CD4-positive, alpha-beta T cell treated with Interleukin-17A for 1 hour (primary cell): ENCODE results near the gene FAM13C.

Experiments
- DNase-seq: peaks from one replicate; pipeline ENCODE4 v3.0.0-alpha.2; 2020

The FAM13C gene

DNA sequence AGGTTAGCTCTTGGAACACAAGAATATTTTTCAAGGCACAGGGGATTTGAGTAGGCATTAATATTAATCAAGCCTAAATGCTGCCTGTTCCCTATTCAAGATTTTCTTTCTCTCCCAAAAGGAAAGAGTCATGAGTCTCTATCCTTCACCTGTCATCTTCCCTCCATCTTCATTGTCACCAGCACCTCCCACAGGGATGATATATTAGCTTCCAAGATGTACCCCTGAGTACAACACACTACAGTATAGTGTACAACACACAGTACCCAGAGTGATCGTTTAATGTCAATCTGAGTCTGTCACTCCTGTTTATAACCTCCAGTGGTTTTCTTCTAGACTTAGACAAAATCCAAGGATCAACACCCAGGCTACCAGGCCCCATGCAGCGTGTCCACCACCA lies 50.1 kb downstream of the FAM13C start:
- DNase-seq: no peak

DNA sequence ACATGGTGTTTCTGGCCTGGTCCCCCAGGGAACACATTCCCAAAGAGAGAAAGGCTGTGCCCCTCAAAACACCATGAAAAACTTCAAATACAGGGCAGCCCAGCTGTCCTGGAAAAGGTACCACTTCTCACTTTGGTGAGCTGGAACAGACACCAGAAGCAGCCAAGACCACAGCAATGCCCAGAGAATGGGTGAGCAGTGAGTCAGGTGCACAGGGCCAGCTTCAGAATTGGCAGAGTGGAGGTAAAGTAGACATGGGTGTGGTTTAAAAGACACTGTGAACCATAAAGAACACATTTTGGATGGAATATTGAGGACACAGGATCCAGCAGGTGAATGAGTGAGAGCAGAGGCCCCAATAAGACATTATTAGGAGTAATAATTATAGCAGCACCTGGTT lies 51.3 kb downstream of the FAM13C start:
- DNase-seq: no peak

DNA sequence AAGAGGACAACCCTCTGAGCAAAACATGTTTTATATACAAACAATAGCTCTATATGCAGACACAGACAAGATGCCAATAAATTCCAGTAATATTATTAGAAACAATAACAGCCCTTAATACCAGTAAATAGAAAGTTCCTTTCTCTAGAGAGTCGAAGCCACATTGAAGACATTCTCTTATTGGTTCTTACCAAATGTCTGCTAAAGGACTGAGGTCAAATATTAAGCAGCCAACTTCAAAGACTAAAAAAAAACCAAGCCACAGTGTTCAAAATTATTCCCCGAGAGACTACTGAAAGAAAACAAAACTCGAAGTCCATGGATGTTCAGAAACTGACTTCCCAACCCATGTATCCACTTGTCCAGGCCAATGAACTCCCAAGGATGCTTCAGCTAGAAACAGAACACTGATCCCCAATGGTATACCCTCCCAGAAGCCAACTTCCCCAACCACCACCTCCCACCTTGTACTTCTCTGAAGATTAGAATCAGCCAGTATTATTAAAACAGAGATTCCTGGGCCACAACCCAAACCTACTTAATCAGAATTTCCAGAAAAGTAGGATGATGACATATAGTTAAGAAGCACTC lies 51.9 kb downstream of the FAM13C start:
- DNase-seq: no peak

DNA sequence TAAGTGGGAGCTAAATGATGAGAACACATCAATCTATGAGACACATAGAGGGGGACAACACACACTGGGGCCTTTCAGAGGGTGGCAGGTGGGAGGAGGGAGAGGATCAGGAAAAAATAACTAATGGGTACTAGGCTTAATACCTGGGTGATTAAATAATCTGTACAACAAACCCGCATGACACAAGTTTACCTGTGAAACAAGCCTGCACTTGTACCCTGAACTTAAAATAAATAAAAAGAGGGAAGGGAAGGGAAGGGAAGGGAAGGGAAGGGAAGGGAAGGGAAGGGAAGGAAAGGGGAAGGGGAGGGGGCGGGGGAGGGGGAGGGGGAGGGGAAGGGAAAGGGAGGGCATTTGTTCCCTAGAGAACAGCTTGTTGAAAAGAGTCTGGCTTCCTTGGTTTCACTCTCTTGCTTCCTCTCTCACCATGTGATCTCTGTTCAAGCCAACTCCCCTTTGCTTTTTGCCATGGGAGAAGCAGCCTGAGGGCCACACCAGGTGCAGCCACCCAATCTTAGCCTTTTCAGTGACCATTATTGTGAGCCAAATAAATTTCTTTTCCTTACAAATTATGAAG lies 57.7 kb downstream of the FAM13C start:
- DNase-seq: no peak

DNA sequence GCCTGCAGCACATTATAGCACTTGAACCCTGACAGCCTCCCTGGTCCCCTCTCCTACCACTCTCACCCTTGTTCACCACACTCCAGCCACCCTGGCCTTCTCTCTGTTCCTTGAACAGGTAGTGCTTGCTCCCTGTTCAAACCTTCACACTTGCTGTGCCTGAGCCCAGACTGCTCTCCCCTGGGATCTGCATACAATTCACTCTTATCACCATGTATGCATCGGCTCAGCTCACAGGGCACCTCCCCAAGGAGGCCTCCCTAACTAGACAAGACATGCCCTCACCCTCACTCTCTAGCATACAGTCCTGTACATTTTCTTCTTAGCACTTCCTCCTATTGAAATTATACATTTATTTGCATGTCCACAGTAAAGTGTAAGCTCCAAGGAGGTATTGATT lies 59.3 kb downstream of the FAM13C start:
- DNase-seq: no peak

DNA sequence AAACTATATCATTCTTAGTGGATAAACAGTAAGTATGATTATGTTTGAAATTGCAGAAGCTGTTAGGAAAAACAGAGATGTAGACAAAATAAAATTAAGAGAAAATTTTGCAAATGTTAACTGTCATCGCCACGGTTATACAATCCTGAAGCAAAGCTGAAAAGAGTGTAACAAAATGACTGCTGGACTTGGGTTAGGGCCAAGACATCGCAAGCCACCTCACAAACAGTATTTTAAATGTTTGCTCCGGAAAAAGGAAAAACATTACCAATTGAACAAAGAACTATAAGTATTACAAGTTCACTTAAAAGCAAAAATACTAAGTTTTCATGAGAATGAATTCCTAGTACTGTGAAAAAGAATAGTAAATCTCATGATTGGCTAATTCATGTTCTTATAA lies 60.0 kb downstream of the FAM13C start:
- DNase-seq: no peak

DNA sequence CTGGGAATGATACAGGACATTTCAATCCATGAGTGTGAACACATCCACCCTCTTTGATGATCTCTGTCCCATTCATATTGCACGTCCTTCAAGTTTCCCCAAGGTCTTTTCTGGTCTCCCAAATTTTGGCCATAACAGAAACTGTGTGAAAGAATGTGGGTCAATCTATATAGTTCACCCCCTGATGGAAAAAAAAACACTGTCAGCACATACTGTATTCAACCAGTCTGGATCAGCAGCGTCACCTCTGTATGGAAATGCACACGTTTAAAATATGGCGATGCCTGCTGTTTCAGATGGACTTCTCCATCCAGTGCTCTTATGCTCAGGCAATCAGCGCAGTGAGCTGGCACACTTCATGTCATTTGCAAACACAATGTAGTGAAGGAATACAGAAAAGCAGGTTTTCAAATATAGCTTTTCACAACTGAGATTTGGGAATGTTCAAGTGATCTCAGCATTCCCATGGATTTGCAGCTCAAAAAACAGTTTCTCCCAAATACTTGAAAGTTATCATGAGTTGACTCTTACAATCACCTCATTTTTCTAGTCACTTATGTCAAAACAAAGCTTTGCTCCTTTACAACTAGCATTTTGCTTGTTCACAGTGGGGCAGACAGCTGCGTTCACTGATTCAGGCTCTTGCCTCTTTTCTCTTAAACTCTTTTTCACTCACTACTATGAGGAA lies 61.1 kb downstream of the FAM13C start:
- no peak for DNase-seq

DNA sequence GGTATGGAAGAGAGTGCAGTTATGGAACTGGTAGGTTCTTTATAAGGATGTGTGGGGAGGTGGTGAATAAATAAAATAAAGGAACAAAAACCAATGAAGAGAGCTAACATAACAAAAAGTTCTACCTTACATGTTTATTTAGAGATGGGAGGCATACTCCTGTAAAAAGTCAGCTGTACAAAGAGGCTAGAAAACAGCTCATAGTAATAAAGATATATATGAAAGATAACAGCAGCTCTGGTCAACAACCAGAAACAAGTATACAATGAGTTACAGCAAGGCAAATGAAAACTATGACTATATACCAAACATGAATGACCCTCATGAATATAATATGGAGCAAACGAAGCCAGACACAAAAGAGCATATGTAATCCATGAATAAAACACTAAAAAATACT lies 62.0 kb downstream of the FAM13C start:
- no peak for DNase-seq

DNA sequence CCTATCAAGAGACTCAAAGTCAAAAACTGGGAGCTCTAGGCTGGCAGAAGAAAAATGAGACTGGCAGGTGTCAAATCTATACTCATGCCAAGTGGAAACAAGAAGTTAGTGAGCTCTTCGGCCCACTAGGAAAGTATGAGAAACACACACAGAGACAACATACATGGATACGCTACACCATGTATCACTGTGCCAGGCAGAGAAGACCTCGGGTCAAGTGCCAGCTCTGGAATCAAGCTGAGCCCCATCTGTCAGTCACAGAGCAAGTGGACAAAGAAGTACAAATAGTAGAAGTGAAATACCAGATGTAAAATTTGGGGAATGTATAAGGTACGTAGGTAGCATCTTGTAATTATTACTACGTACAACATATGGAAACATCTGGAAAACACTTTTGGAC lies 62.4 kb downstream of the FAM13C start:
- DNase-seq: no peak

DNA sequence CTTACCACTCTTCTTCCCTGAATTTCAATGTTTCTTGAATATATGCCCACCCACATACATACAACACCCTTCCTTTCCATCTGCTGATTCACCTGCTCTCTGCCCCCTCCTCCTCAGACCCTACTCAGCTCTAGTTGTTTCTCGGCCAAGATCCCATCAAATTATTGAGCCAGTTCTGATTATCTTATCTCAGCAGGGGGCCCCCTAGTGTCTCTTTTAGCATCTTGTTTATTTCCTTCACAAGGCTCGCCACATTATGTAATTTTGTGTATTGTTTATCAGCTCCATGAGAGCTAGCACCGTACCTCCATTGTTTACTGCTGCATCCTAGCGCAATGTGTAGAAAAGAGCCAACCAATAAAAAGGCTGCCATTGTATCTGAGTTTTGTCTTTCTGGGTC lies 71.9 kb downstream of the FAM13C start:
- DNase-seq: no peak

DNA sequence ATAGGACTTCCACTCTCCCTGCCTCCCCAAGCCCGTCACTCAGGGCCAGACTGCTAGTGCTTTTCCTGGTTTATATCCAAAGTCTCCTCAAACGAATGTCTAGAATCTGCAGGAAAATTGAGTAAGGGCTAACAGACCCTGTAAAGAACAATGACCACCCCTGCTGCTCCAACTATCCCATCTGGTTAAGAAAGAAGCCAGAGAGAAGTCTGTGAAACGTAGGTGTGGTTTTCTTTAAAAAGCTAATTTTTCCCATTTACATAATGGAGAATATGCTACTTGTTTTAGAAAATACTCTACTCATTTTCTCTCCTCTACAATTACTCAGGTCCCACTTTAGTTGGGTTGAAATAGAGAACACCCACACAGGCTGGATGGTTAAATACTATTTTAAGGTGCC lies 72.5 kb downstream of the FAM13C start:
- DNase-seq: no peak

DNA sequence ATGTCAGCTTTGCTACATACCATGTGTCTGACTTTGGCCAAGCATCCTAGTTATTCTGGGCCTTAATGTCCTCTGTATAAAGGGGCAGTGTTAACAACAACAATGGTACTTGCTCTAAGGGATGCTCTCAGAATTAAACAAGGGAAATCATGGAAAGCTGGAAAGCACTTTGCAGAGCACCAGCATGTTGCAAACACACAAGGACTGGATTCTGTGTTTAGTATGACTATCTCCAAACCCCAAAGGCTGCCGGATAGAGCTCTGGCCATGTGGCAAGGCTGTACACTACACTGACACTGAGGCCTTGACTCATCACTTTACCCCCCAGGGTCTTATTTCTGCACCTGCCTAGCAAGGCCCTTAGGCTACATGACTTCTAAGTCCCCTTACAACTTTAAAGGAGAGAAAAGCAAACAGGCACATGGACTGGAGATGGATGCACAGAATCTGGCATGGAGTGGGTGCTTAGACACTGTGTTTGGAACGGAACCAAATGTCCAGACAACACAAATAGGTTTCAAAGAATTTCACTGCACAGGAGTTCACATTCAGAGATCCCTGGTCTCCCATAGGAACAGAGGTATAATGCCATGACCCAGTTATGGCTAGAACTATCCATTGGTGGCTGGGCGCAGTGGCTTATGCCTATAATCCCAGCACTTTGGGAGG lies 74.6 kb downstream of the FAM13C start:
- no peak for DNase-seq

DNA sequence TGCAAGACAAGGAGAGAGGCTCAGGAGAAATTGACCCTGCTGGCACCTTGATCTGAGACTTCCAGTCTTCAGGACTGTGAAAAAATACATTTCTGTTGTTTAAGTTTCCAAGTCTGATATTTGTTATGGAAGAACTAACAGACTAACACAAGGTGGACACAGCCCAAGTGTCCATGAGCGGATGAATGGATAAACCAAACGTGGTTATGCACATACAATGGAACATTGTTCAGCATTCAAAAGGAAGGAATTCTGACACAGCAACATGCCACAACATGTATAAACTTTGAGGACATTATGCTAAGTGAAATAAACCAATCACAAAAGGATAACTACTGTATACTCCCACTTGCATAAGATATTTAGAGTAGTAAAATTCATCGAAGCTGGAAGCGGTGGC lies 76.5 kb downstream of the FAM13C start:
- DNase-seq: no peak

DNA sequence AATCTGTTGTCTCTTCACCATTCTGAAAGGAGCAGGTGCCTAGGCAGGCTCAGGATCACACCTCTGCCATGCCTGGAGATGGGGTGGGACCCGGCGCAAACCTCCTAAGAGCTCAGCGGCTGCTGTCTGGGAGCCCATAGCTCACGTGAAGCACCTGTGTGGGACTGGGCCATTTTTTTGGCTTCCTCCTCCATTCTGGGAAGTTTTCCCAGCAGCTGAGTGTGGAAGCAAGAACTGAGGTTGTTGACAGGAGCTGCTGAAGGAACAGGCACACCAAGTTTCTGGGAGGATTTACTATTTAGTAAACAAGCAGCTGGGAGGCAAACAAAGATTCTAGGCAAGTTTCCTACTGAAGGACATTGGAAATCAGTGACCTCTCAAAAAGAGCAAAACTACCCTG lies 77.3 kb downstream of the FAM13C start:
- DNase-seq: no peak

DNA sequence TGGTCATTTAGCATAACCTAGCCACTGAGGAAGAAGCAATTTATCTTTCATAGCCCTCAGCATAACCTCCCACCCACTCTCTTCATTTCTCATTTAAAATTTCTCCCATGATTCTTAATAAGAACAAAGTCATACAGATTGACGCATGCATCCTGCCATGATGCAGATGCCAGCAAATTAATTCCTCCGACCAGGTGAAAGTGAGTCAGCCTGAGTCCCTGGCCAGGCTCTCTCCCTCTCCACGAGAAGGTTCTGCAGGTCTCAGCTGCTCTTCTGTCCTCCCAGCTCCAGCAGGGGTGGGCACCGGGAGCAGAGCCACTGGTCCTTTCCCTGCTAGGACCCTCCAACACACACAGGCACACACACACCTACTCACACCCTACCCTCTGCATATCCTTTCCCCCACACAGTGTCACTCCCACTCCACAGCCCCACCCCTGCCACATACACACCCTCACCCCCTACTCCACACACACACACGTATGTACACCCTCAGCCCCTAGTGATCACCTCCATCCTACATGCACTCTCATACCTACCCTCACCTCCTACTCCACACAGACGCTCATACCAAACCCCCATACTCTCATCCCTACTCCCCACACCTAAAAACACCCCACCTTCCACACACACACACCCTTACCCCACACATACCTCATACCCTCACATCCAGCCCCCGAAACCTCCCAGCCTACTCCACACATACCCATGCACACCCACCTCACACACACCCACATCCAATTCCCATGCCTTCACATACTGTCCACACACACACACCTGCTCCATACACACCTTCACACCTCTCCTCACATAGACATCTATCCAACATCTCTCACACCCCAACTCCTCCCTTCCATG lies 78.0 kb downstream of the FAM13C start:
- no peak for DNase-seq

DNA sequence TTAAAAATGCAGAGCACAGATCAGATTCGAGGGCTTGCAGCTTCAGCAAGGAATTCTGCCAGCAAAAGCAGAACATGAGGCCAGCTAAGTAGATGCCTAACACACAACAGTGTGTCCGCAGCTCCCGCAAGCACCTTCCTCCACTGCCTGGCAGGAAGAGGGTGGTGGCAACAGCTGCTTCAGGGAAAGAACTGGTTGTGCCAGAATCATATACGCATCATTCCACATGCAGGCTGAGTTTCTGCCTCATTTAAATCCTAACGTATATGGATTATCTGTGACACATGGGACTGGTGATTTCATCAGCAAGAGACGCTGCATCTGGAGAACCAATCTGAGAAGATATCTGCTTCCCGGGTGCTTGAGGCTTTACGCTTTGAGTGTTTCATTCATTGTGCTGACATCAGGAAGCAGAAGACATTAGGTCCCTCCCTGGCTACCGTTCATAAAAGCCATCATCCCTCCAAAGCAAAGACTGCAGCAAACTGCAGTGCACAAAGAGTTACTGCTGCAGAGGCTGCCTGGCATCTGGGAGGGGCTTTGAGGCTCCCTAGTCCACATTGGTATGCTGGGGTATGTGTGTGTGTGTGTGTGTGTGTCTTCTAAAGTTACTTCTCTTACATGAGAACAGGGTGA lies 78.8 kb downstream of the FAM13C start:
- DNase-seq: no peak

DNA sequence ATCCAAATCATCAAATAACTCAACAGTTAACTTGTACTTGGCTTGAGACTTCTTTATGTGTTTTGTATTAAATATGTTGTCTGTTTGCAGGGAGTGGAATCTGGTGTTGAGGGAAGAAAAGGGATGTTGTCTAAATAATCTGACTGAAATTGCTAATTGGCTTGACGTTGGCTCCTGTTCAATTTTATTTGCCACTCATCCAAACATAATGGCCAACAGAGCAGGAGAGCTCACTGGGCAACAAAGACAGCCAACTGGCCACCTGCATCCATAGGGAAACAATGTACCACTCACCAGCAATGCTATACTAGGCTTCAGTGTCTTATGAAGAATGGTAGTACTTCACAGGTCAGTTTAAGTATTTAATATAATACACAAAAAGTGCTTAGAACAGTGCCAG lies 80.5 kb downstream of the FAM13C start:
- DNase-seq: no peak

DNA sequence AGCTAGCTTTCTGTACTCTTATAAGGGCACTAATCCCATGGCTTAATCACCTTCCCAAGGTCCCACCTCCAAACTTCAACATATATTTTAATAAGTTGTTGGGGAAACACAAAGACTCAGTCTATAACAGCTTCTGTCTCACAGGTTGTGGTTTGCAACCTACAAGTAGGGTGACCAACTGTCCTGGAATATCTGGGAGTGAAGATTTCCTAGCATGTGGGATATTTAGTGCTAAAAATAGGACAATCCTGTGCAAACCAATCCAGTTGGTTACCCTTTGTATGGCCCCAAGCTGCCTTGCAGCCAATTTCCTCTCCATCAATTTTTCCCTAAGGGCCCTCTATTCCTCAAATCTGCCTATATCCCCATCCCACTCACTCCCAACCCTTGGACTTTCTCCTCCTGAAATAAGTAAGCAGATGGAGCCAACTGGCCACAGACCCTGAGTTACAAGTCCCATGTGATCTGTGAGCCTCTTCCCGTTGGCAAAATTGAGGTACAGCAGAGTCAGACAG lies 82.3 kb downstream of the FAM13C start:
- no peak for DNase-seq

DNA sequence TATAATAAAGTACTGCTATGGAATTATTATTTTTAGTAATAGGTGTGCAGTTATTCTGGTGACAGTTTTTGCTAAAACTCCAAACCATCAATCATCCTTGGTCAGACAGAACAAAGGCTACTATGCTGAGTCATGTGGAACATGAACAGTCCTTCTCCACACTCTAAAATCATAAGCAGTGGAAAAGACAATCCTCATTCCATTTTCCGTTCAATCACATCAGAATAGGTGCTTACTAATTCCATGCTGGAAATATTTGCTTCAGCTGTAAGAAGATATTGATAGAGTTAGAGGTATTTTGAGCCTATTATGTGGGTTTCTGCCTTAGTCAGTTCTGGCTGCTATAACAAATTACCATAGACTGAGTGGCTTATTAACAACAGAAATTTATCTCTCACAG lies 82.9 kb downstream of the FAM13C start:
- DNase-seq: no peak

DNA sequence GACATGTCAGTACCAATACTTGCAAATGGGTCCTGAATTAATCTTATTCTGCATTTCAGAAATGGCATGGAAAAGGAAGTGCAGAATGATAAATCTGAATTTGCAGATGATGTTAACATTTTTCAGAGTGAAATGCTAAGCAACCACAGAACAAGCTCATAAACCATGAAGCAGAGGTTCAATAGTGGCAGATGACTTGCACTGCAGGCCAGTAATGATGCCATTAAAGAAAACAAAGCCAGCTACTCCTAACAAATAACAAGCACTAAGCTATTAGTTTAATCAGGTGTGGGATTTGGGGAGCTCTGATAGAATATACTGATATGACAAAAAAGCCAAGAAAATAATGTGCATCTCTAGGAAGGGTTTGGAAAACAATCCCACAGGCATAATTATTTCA lies 85.4 kb downstream of the FAM13C start:
- DNase-seq: no peak

DNA sequence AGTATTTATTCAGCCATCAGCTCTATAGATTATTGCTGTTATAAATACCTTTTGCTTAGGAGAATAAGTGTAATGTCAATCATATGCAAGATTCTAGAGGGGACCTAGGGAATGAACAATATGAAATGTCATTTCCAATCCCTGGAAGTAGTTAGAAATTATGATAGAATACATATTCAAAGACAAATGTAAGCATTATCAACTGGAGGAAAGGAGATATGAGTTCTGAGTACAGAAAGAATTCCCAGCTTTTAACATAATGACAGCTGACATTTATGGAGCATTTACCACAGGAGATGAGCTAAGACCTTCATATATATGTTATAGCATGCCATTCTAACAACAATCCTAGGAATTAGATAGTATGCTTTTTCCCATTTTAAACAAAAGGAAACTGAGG lies 86.2 kb downstream of the FAM13C start:
- DNase-seq: no peak

DNA sequence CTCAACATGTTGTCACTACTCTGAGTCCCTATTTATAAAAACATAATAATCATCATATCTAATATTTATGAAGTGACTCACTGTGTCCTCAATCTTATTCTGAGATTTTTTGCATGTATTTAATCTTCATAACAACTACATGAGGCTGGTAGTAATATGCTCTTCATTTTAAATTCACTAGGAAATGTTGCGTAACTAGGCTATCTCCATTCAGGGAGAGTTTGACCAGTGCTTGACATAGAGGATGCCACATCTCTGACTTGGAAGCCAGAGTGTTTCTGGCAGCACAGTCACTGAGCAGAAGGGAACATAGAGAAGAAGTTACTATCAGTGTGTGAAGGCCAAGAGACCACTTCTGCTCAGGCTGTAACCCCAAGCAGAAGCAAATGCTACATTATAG lies 88.9 kb downstream of the FAM13C start:
- DNase-seq: no peak

DNA sequence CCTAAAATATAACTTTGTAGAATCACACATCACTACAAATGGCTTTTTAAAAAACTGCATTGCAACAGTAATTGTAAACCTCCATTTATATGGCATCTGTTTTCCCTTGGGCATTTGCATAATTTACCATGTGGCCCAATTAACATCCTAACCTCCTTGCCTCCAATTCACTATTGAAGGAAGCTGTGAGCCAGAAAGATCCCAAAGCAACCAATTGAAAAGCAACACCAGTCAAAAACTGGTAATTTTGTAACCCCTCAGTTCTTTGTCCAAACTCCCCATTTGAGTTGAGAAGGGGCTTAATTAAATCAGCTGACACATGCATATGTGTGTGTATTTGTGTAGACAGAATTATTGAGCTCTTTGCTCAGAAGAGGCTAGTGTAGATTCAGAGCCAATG lies 90.3 kb downstream of the FAM13C start:
- DNase-seq: no peak
